Measurements from ENCODE around the gene CCT5. TPM values are rescaled to one million over a fixed set of nuclear protein-coding genes. Genes with fewer than 3 reads are reported as not detected.
"Not testable (repeated sequence)": the region's sequence is repeated elsewhere in the genome, so short reads cannot be mapped to it uniquely, and the experiment has no call there.

CCT5 gene
- total and polyA plus RNA-seq, 10 donors = 76.9 to 150 (median 115) TPM

GRCh38 chr5:10244342-10244944 lies 5.6 kb upstream of the CCT5 start:
- intact Hi-C loops (cut with DNase I; ENCODE audit: low total_unique reads) = no loop called here
- peaks cover 0 to 18% (median 15%) of the 10 kb centered on the region in 6 donors for H3K4me1 ChIP-seq
- no peak overlapping the region for H3K27ac ChIP-seq
- H3K36me3 ChIP-seq = no peaks in the 10 kb centered on the region
- TF ChIP-seq, protein P1, sequence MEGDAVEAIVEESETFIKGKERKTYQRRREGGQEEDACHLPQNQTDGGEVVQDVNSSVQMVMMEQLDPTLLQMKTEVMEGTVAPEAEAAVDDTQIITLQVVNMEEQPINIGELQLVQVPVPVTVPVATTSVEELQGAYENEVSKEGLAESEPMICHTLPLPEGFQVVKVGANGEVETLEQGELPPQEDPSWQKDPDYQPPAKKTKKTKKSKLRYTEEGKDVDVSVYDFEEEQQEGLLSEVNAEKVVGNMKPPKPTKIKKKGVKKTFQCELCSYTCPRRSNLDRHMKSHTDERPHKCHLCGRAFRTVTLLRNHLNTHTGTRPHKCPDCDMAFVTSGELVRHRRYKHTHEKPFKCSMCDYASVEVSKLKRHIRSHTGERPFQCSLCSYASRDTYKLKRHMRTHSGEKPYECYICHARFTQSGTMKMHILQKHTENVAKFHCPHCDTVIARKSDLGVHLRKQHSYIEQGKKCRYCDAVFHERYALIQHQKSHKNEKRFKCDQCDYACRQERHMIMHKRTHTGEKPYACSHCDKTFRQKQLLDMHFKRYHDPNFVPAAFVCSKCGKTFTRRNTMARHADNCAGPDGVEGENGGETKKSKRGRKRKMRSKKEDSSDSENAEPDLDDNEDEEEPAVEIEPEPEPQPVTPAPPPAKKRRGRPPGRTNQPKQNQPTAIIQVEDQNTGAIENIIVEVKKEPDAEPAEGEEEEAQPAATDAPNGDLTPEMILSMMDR (IDR thresholded peaks at IDR 0.05 in 8 of 11, conservative IDR thresholded peaks at IDR 0.05 in 3 of 11) = no peak
- no peak for TF ChIP-seq POLR2A (IDR thresholded peaks at IDR 0.05)
- TF ChIP-seq POLR2AphosphoS5 (IDR thresholded peaks at IDR 0.05) = no peak
- no peaks in the 10 kb centered on the region for H3K27me3 ChIP-seq (replicated peaks in 1 of 7)
- no peak overlapping the region for H3K4me3 ChIP-seq
- 96 to 98% (median 97%) methylated on average over 10 of the region's 10 CpGs for WGBS, 5 donors
- no peak for DNase-seq
- no peaks in the 10 kb centered on the region for H3K9me3 ChIP-seq

DNA sequence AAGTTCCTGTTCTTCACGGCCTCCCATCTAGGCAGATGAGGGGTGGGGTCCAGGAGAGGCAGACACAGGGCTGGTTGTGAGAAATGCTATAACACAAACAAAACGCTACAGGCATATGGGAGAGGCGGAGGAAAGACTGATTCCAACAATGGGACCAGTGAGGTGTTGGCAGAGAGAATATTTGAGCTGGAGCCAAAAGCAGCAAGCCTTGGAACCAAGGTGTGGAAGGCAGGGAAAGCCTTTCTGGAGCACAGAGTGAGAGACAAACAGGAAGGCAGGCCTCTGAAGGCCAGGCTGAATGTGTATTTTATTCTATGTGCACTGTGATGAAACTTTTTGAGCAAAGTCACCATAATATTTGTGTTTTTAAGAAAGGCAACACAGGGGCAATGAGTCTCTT lies 3.3 kb upstream of the CCT5 start:
- no peaks in the 10 kb centered on the region for H3K9me3 ChIP-seq
- DNase-seq = no peak
- H3K4me1 ChIP-seq = peaks cover 7 to 29% (median 25%) of the 10 kb centered on the region in 6 donors
- 95 to 96% (median 96%) methylated on average over 3 of the region's 3 CpGs for WGBS, 5 donors
- no peaks in the 10 kb centered on the region for H3K36me3 ChIP-seq
- no peaks in the 10 kb centered on the region for H3K27me3 ChIP-seq (replicated peaks in 1 of 7)
- H3K27ac ChIP-seq = no peak overlapping the region
- no peak overlapping the region for H3K4me3 ChIP-seq
- intact Hi-C loops (cut with DNase I; ENCODE audit: low total_unique reads) = no loop called here
- TF ChIP-seq POLR2A (IDR thresholded peaks at IDR 0.05) (no peak), POLR2AphosphoS5 (IDR thresholded peaks at IDR 0.05) (no peak)
- TF ChIP-seq, protein P1 (IDR thresholded peaks at IDR 0.05 in 8 of 11, conservative IDR thresholded peaks at IDR 0.05 in 3 of 11) = no peak

GRCh38 chr5:10247217-10247616 lies 2.9 kb upstream of the CCT5 start:
- H3K27ac ChIP-seq; H3K36me3 ChIP-seq; H3K27me3 ChIP-seq (replicated peaks in 1 of 7); H3K9me3 ChIP-seq; intact Hi-C loops (cut with DNase I; ENCODE audit: low total_unique reads); DNase-seq; H3K4me3 ChIP-seq: not testable (repeated sequence)
- H3K4me1 ChIP-seq = peaks cover 11 to 33% (median 29%) of the 10 kb centered on the region in 6 donors
- 85 to 95% (median 91%) methylated on average over 4 of the region's 4 CpGs for WGBS, 5 donors

DNA sequence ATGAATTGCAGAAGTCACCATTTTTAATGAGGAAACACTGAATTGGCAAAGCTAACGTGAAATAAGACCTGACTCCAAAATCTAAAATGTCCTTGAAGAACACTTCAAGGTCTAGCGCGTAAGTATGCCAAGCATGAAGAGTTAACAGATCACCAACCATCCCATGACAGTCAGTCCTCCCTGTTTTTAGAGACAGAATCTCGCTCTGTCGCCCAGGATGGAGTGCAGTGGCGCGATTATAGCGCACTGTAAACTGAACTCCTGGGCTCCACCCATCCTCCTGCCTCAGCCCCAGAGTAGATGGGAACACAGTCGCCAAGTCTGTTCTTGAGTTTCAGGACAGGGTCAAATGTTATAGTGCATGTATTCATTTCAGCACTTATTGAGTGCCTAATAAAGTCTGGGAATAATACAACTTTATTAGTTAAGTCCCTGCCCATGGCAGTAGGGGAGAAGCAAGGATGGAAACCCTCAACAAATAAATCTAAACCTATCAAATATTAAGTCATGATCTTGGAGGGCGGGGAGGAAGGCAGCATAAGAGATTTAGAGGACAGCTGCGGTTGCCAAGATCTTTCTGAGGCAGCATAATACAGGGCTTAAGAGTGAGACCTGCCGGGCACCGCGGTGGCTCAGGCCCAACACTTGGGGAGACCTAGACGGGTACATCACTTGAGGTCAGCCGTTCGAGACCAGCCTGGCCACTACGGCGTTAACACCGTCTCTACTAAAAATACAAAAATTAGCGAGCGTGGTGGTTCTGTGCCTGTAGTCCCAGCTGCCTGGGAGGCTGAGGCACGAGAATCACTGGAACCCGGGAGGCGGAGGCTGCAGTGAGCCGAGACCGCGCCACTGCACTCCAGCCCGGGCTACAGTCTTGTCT lies 1.5 kb upstream of the CCT5 start:
- H3K9me3 ChIP-seq = no peaks in the 10 kb centered on the region
- peak overlapping the region; percentile 90 to 96 (median 96) for H3K27ac ChIP-seq
- H3K4me1 ChIP-seq = peaks cover 12 to 47% (median 42%) of the 10 kb centered on the region in 6 donors
- H3K36me3 ChIP-seq = peaks cover 0 to 18% (median 0%) of the 10 kb centered on the region in 6 donors
- H3K4me3 ChIP-seq = peak overlapping the region; percentile 64 to 99 (median 97)
- H3K27me3 ChIP-seq (replicated peaks in 1 of 7) = no peaks in the 10 kb centered on the region
- TF ChIP-seq POLR2AphosphoS5 (IDR thresholded peaks at IDR 0.05) (no peak), POLR2A (IDR thresholded peaks at IDR 0.05) (no peak)
- TF ChIP-seq, protein P1 (IDR thresholded peaks at IDR 0.05 in 8 of 11, conservative IDR thresholded peaks at IDR 0.05 in 3 of 11) = no peak
- peak; percentile 83 for DNase-seq
- intact Hi-C loops (cut with DNase I; ENCODE audit: low total_unique reads) = no loop called here
- 55 to 64% (median 61%) methylated on average over 29 of the region's 29 CpGs for WGBS, 5 donors
